A673 (cell line): ENCODE results near the gene NOX4. TPM values are rescaled to one million over a fixed set of nuclear protein-coding genes. Genes with fewer than 3 reads are reported as not detected.
"Not testable (repeated sequence)": the region's sequence is repeated elsewhere in the genome, so short reads cannot be mapped to it uniquely, and the experiment has no call there.

Source experiments
- BruUV-seq: library from RNA; stranded (reverse); fragments of 400-500 nt; replicated peaks from 2 replicates; lab custom pipeline; 2021; lab: Mats Ljungman, UMichigan
- CTCF ChIA-PET: fragments of 300-600 bp; sonication (Branson Sonifier 250); formaldehyde crosslinking; loops from one replicate; lab custom pipeline; 2022; ENCODE audit warnings: antibody characterized with exemption; lab: Charles Lee
- POLR2A ChIA-PET: fragments of 300-600 bp; sonication (Branson Sonifier 250); formaldehyde crosslinking; loops from one replicate; lab custom pipeline; 2022; ENCODE audit warnings: antibody characterized with exemption; ENCODE audit not compliant: low non-redundant PET; lab: Charles Lee
- DNase-seq: peaks from one replicate; pipeline ENCODE4 v3.0.0-alpha.2; 2015; ENCODE audit warnings: low spot score
- H3K27ac ChIP-seq: fragments of 200-600 bp; sonication (generic); 2 replicates; pipeline ENCODE4 v1.5.1; 2016; ENCODE audit warnings: mixed run types, low read depth, mild to moderate bottlenecking, mixed read lengths, antibody characterized with exemption, low read length; ENCODE audit not compliant: poor library complexity, severe bottlenecking
- H3K27me3 ChIP-seq: fragments of 200-600 bp; sonication (generic); replicated peaks from 2 replicates; pipeline ENCODE4 v1.6.1; 2017; ENCODE audit warnings: mixed run types, low read depth, mild to moderate bottlenecking, mixed read lengths, antibody characterized with exemption, low read length; ENCODE audit not compliant: insufficient read depth, poor library complexity
- H3K36me3 ChIP-seq: fragments of 200-600 bp; sonication (generic); 2 replicates; pipeline ENCODE4 v1.6.1; 2016; ENCODE audit warnings: mixed run types, mild to moderate bottlenecking, mixed read lengths, antibody characterized with exemption, low read length; ENCODE audit not compliant: insufficient read depth, poor library complexity, severe bottlenecking
- H3K4me1 ChIP-seq: fragments of 200-600 bp; sonication (generic); 2 replicates; pipeline ENCODE4 v1.6.1; 2017; ENCODE audit warnings: mixed run types, mild to moderate bottlenecking, mixed read lengths, antibody characterized with exemption, low read length; ENCODE audit not compliant: insufficient read depth, poor library complexity, severe bottlenecking
- H3K4me3 ChIP-seq: fragments of 200-600 bp; sonication (generic); 2 replicates; pipeline ENCODE4 v1.5.1; 2016; ENCODE audit warnings: low read depth, mixed run types, mild to moderate bottlenecking, mixed read lengths, low read length; ENCODE audit not compliant: poor library complexity, severe bottlenecking
- H3K9me3 ChIP-seq: fragments of 200-600 bp; sonication (generic); 2 replicates; pipeline ENCODE4 v1.6.1; 2016; ENCODE audit warnings: mixed run types, low read depth, mild to moderate bottlenecking, mixed read lengths, antibody characterized with exemption, low read length; ENCODE audit not compliant: poor library complexity, severe bottlenecking
- CTCF ChIP-seq: fragments of 300-800, 200-600 bp; sonication (generic); conservative IDR thresholded peaks from 2 replicates; pipeline ENCODE4 v1.5.1; 2017; ENCODE audit warnings: low read depth, mild to moderate bottlenecking, antibody characterized with exemption, low read length, moderate library complexity, mixed read lengths
- EZH2 ChIP-seq: fragments of 200-600 bp; sonication (generic); IDR thresholded peaks from 2 replicates; pipeline ENCODE4 v1.6.1; 2017; ENCODE audit warnings: borderline replicate concordance, low read depth, mild to moderate bottlenecking, mixed read lengths, antibody characterized with exemption, low read length; ENCODE audit not compliant: poor library complexity, severe bottlenecking
- intact Hi-C: fragments of 100-400 bp; cut with micrococcal nuclease; formaldehyde crosslinking; loops from one replicate; pipeline ENCODE4 v1.10.0; 2022; ENCODE audit not compliant: unreplicated experiment
- total RNA-seq: library from RNA; stranded (reverse); gene quantifications from 2 replicates; pipeline ENCODE4 v1.2.3, GENCODE V29; 2021

The NOX4 gene
- total RNA-seq, 1 experiment from 2014 or later, result 0.19 TPM

- H3K36me3 ChIP-seq, result no peaks in the 10 kb centered on the region
- no peak overlapping the region for H3K4me3 ChIP-seq
- no TSS peak for BruUV-seq
- DNase-seq, result no peak
- no peak overlapping the region for H3K27ac ChIP-seq
- H3K27me3 ChIP-seq, result no peaks in the 10 kb centered on the region
- POLR2A ChIA-PET, result no interaction called here
- no peaks in the 10 kb centered on the region for H3K9me3 ChIP-seq
- peaks cover 16% of the 10 kb centered on the region for H3K4me1 ChIP-seq
- intact Hi-C loops, result no loop called here
- CTCF ChIA-PET, result no interaction called here
- no peak for TF ChIP-seq EZH2
- TF ChIP-seq CTCF, result no peak
Observed at GRCh38 chr11:89433278-89433677, 57.9 kb downstream of the NOX4 start.

- CTCF ChIA-PET, H3K9me3 ChIP-seq, H3K27ac ChIP-seq, DNase-seq, H3K36me3 ChIP-seq, BruUV-seq, POLR2A ChIA-PET, intact Hi-C loops, H3K27me3 ChIP-seq, H3K4me3 ChIP-seq: not testable (repeated sequence)
- H3K4me1 ChIP-seq, result peaks cover 16% of the 10 kb centered on the region
Observed at GRCh38 chr11:89432182-89432581, 59.0 kb downstream of the NOX4 start.

- CTCF ChIA-PET, H3K4me1 ChIP-seq, intact Hi-C loops, H3K4me3 ChIP-seq, H3K9me3 ChIP-seq, H3K27me3 ChIP-seq, BruUV-seq, H3K36me3 ChIP-seq, POLR2A ChIA-PET, H3K27ac ChIP-seq, DNase-seq: not testable (repeated sequence)
Observed at GRCh38 chr11:89426501-89426900, 64.7 kb downstream of the NOX4 start.

- POLR2A ChIA-PET, result no interaction called here
- Histone ChIP-seq H3K36me3 (no peaks in the 10 kb centered on the region), H3K27ac (no peak overlapping the region), H3K27me3 (no peaks in the 10 kb centered on the region), H3K9me3 (no peaks in the 10 kb centered on the region), H3K4me3 (no peak overlapping the region), H3K4me1 (no peaks in the 10 kb centered on the region)
- intact Hi-C loops, result no loop called here
- no peak for DNase-seq
- no TSS peak for BruUV-seq
- no peak for TF ChIP-seq EZH2
- TF ChIP-seq CTCF, result no peak
- CTCF ChIA-PET, result no interaction called here
Observed at GRCh38 chr11:89421718-89422117, 69.5 kb downstream of the NOX4 start.
